PC-9 (cell line): Measurements from ENCODE around the gene ITGB4.

Experiments
- EZH2 ChIP-seq: fragments of 200-600 bp; sonication (generic); IDR thresholded peaks from 2 replicates; pipeline ENCODE4 v1.8.0; 2017; ENCODE audit warnings: antibody characterized with exemption, low read depth
- TF ChIP-seq, protein P1 (sequence below): fragments of 200-600 bp; sonication (generic); conservative IDR thresholded peaks from 2 replicates; pipeline ENCODE4 v1.6.1; 2017; ENCODE audit warnings: mixed run types, antibody characterized with exemption, mild to moderate bottlenecking, moderate library complexity

DNA sequence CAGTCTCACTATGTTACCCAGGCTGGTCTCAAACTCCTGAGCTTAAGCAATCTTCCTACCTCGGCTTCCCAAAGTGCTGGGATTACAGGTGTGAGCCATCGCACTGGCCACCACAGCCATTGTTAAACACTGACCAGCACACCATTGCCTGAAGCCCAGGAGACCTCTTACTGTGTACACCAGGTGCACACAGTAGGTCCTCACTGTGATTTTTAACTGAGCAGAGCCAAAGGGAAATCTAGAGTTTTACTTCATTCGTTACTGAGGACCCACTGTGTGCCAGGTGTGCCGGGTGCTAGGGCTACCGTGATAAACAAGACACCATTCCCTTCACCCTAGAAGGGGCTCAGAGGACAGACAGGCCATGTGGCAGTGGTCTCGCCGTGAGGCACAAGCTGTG, 4.2 kb downstream of the ITGB4 start:
- TF ChIP-seq, protein P1, sequence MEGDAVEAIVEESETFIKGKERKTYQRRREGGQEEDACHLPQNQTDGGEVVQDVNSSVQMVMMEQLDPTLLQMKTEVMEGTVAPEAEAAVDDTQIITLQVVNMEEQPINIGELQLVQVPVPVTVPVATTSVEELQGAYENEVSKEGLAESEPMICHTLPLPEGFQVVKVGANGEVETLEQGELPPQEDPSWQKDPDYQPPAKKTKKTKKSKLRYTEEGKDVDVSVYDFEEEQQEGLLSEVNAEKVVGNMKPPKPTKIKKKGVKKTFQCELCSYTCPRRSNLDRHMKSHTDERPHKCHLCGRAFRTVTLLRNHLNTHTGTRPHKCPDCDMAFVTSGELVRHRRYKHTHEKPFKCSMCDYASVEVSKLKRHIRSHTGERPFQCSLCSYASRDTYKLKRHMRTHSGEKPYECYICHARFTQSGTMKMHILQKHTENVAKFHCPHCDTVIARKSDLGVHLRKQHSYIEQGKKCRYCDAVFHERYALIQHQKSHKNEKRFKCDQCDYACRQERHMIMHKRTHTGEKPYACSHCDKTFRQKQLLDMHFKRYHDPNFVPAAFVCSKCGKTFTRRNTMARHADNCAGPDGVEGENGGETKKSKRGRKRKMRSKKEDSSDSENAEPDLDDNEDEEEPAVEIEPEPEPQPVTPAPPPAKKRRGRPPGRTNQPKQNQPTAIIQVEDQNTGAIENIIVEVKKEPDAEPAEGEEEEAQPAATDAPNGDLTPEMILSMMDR, result no peak
- no peak for TF ChIP-seq EZH2
